Measurements from ENCODE around the gene CEP43.

CEP43 gene

DNA sequence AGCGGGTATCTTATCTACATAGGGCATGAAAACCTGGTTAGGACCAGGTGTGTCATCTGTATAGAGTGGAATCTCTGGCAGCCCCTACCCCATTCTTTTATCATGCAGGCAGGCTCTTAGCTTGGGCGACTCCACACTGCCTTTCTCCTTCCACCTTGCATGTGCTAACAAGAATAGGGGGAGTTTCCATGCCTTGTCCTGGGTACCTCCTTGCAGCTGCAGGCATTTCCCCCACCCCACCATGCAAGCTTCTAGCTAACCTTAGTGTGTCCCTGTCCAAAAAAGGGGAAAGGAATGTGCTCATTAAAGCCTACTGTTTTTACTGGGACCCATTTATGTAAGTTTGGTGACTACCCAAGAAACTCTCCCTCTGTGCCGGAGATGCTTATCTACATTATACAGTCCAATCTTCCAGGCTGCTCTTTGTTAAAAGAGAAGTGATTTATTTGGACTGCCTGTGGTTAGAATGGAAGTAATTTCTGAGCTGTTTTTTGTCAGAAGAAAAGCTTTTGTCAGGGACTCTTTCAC lies 10.5 kb upstream of the CEP43 start:
- peaks cover 12% of the 10 kb centered on the region for H3K4me1 Mint-ChIP-seq
- no peaks in the 10 kb centered on the region for H3K9me3 Mint-ChIP-seq
- no peak overlapping the region for H3K4me3 Mint-ChIP-seq
- no peak overlapping the region for H3K27ac Mint-ChIP-seq
- ATAC-seq, result no peak
- no peaks in the 10 kb centered on the region for H3K27me3 Mint-ChIP-seq
- DNase-seq, result no peak

DNA sequence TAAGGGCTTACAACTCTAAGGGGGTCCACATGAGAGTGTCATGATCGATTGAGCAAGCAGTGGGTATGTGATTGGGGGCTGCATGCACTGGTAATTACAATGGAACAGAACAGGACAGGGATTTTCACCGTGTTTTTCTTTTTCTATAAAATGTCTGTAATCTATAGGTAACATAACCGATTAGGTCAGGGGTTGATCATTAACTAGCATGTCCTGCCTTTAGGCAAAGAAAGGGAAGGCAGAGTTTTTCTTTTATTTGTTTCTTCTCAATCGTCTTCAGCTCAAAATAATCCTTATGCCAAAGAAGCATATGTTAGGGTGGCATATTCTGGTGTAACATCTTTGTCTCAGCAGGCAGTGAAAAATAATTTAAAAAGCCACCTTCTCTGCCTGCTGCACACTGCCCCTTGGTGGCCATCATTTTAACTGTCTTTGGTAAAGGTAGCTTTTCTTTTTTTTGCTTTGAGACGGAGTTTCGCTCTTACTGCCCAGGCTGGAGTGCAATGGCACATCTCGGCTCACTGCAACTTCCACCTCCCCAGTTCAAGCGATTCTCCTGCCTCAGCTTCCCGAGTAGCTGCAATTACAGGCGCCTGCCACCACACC lies 9.7 kb upstream of the CEP43 start:
- no peak overlapping the region for H3K27ac Mint-ChIP-seq
- H3K9me3 Mint-ChIP-seq, result no peaks in the 10 kb centered on the region
- no peaks in the 10 kb centered on the region for H3K27me3 Mint-ChIP-seq
- no peak overlapping the region for H3K4me3 Mint-ChIP-seq
- peaks cover 12% of the 10 kb centered on the region for H3K4me1 Mint-ChIP-seq
- DNase-seq (peak; percentile 9 to 15), ATAC-seq (peak; percentile 61)

DNA sequence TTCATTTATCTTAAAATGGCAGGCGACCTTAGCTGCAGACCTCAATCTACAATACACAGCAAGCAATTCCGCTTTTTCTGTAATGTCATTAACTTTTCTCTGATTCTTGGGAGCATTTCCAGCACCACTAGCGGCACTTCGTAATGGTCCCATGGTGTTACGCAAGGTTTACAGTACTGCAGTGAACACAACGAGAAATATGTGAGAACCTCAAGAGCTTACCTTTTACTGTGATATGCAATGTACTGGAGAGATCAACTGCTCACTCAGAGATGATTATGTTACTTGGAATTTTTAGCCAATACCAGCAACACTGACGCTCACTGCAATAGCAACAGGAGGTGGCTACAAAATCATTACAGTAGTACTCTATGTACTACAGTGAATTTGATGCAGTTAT lies 2.8 kb upstream of the CEP43 start:
- Mint-ChIP-seq H3K9me3 (no peaks in the 10 kb centered on the region), H3K4me1 (peaks cover 29% of the 10 kb centered on the region)
- DNase-seq, result no peak

DNA sequence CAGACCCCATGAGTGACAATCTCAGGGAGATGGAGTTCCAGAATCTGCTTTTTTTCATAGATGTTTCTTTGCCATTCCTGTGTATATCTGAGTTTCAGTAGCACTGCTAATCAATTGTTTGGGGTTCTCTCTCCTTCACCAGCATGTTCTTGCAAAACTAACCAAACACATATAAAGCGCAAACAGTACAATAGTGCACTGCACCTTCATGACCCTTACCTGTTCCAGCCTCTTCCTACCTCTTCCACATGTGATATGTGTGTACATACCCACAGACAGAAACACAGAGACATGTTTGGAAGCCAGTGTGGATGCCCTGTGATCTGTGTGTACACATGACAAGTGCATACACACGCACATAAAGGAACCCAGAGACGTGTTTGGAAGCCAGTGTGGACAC lies 1.8 kb upstream of the CEP43 start:
- Mint-ChIP-seq H3K9me3 (no peaks in the 10 kb centered on the region), H3K27me3 (no peaks in the 10 kb centered on the region), H3K4me3 (peak overlapping the region; percentile 69 to 90), H3K4me1 (peaks cover 36% of the 10 kb centered on the region), H3K27ac (no peak overlapping the region)
- ATAC-seq (no peak), DNase-seq (no peak)

More for the DNA sequence above, 2.8 kb upstream of the CEP43 start:
- H3K27ac Mint-ChIP-seq, result no peak overlapping the region
- ATAC-seq, result no peak
- H3K27me3 Mint-ChIP-seq, result no peaks in the 10 kb centered on the region
- no peak overlapping the region for H3K4me3 Mint-ChIP-seq

DNA sequence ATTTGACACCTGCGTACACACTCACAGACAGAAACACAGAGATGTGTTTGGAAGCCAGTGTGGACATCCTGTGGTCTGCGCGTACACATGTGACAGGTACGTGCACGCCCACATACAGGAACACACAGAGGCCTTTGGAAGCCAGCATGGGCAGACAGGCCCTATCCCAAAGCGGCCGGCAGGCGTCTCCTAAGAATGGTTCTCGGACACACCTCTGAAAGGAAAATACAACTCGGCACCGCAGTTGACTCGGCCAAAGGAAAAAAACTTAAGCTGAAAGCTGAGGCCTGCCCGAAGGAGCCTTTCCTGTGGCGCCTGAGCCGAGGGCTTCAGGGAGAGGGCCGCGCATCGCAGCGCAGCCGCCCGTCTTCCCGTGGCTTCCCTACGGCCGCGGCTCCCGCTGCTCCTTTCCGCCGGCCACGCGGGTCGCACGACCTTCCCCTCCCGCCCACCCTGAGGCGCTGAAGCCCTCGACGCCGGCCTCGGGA lies 1.4 kb upstream of the CEP43 start:
- Mint-ChIP-seq H3K4me1 (peaks cover 36% of the 10 kb centered on the region), H3K9me3 (no peaks in the 10 kb centered on the region), H3K27me3 (no peaks in the 10 kb centered on the region), H3K4me3 (peak overlapping the region; percentile 82 to 90), H3K27ac (peak overlapping the region; percentile 34 to 50)
- DNase-seq (peak; percentile 27 to 59), ATAC-seq (peak; percentile 34)

DNA sequence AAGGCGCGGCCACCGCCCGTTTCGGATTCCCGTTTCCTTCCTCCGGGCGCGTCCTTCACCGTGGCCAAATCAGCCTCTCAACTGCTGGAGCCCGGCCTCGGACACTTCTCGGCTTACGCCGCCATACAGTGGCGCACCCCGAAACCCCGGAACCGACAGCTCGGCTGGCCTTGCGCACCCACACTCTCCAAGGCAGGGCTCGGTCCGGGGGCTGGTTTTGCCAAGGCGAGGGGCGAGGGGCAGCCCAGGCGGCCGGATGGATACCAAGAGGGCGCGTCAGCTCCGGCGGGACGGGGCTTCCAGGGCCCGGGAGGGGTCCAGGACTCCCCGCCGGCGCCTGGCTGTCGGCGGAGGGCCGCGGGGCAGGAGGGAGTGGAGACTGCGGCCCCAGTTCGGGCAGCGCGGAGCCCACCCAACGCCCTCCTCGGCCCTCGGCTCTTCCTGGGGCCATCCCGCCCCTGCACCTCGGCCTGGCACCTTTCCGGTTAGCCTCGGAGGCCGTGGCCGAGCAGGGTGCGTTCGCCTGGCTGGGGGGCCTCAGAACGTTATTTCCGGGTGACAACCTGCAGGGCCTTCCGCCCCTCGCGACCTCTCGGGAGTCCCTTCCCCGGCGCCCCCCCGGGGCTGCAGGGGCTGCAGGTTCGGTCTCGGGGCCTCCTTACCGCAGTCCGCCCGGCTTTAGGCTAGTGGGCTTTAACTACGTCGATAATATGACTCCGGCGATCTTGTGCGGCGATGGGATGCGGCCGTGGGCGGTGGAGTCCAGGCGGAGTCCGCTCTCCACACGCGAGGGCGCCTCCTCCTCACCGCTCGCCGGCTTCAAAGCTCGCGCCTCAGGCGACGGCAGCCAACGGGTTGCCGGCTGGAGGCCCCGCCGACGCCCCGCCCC lies 697 bp upstream of the CEP43 start:
- no peaks in the 10 kb centered on the region for H3K9me3 Mint-ChIP-seq

DNA sequence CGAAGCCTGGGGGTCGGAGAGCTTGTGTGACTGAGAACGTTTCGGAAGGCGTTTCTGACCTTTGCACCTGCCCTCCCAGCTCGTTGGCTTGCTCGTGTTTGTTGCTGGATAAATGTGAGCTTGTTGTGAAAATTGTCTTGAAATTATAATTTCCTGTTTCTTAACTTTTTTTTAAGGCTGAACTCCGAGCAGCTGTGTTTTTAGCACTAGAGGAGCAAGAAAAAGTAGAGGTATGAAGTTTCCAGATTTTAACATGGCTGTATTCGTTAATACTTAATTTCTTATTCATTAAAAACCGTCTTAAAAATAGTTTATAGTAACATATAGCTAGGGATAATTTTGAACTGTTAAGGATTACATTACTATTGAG lies 672 bp downstream of the CEP43 start:
- Mint-ChIP-seq H3K4me1 (peaks cover 30% of the 10 kb centered on the region), H3K4me3 (peak overlapping the region; percentile 87 to 90), H3K27ac (peak overlapping the region; percentile 13 to 54), H3K9me3 (no peaks in the 10 kb centered on the region), H3K27me3 (no peaks in the 10 kb centered on the region)
- DNase-seq (no peak), ATAC-seq (no peak)

More for the DNA sequence above, 697 bp upstream of the CEP43 start:
- DNase-seq (peak in 1 of 2 donors; percentile 30), ATAC-seq (peak; percentile 39)
- Mint-ChIP-seq H3K4me1 (peaks cover 32% of the 10 kb centered on the region), H3K27ac (peak overlapping the region; percentile 92 to 93), H3K4me3 (peak overlapping the region; percentile 88 to 90), H3K27me3 (no peaks in the 10 kb centered on the region)

DNA sequence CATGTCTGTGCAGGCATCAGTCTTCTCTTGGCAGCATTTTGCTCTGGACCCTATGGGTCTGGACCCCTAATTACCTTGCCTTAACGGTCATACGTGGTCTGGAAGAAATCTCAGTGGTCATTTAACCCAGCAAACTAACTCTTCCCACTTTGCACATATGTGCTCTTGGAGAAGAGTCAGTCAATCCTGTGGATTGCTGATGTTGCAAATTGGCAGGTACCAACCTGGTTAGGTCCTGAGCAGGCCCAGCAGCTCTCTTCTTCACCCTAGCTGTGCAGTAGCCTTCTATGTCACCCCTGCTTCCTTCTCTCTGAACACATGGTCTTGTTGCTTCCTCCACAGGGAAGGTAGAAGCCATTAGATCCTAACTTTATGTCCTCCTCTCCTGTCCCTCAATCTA lies 1.6 kb downstream of the CEP43 start:
- H3K4me3 Mint-ChIP-seq, result peak overlapping the region; percentile 48 to 87
- H3K9me3 Mint-ChIP-seq, result no peaks in the 10 kb centered on the region
- H3K27ac Mint-ChIP-seq, result no peak overlapping the region
- ATAC-seq, result no peak
- H3K27me3 Mint-ChIP-seq, result no peaks in the 10 kb centered on the region
- no peak for DNase-seq
- peaks cover 30% of the 10 kb centered on the region for H3K4me1 Mint-ChIP-seq

DNA sequence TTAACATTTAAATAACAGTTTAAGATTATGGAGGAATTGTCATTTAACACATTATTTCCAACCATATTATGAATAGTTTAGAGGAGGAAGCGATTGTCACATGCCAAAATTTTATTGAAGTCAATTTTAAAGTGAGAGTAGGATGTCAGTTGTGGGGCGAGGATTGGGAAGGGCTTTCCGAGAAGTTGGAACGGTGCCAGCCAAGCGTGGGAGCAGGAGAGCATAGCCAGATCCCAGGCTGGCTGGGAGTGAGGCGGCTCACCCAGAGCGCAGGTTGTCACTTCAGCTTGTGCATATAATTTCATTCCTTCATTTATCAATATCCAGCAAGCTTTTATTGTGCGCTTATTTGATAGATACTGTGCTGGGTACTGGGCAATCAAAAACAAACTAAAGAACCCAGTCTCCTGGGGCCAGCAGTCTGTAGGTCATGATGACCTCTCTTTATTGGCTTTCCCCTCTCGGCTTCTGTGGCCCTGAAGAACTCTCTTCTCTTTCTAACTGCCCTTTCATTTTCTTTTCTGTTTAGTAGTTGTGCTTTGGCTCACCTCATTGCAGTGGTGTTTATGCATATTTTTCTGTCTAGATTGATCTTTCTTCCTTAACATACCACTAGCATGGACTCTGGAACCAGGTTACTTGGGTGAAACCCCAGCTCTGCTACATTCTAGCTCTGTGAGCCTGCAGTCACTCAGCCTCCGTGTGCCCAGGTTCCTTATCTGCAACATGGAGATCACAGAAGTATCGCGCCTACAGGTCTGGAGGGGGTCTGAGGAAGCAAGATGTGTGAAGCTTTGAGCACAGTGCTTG lies 6.4 kb downstream of the CEP43 start:
- Mint-ChIP-seq H3K4me3 (no peak overlapping the region), H3K9me3 (no peaks in the 10 kb centered on the region), H3K27me3 (no peaks in the 10 kb centered on the region), H3K27ac (peak overlapping the region in 1 of 2 donors; percentile 69), H3K4me1 (peaks cover 15% of the 10 kb centered on the region)
- ATAC-seq (no peak), DNase-seq (no peak)

DNA sequence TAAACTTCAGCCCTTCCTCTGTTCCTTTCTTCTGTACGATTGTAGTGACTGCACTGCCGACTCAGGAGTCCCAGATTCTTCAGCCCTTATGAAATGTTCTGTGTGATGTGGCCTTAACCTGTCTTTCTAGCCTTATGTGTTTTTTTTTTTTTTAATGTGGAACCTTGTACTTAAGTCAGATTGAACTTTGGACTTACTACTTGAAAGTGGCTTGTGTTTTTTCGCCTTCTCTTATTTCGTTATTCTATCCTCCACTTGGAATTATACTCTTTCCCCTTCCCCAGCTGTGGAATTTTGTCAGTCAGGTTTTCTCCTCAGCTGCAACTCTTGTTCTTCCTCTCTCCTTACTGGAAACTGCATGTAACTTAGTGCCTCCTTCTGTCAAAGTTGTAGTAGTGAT lies 8.8 kb downstream of the CEP43 start:
- no peaks in the 10 kb centered on the region for H3K9me3 Mint-ChIP-seq
- no peaks in the 10 kb centered on the region for H3K4me1 Mint-ChIP-seq
- ATAC-seq (no peak), DNase-seq (no peak)
- no peaks in the 10 kb centered on the region for H3K27me3 Mint-ChIP-seq
- no peak overlapping the region for H3K4me3 Mint-ChIP-seq
- H3K27ac Mint-ChIP-seq, result peak overlapping the region in 1 of 2 donors; percentile 24

DNA sequence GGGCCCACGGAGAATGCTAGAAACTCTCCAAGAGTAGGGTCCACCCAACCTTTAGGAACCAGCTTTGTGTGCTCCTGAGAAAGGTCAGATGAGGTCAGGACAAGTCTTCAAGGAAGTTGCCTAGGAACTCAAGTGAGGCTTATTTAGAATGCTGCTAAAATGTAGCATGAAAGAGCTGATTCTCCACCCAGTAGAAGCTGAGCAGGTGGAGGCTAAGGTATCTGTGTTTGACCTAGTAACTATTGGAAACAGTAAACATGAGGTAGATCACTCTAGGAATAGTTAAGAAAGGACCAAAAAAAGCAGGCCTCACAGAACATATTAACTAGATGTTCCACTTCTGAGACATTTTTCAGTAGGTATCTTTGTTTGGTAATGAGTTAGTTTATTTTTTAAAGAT lies 13.9 kb downstream of the CEP43 start:
- H3K9me3 Mint-ChIP-seq, result no peaks in the 10 kb centered on the region
- DNase-seq (no peak), ATAC-seq (no peak)
- H3K4me3 Mint-ChIP-seq, result no peak overlapping the region
- no peaks in the 10 kb centered on the region for H3K27me3 Mint-ChIP-seq
- no peaks in the 10 kb centered on the region for H3K4me1 Mint-ChIP-seq
- H3K27ac Mint-ChIP-seq, result no peak overlapping the region

DNA sequence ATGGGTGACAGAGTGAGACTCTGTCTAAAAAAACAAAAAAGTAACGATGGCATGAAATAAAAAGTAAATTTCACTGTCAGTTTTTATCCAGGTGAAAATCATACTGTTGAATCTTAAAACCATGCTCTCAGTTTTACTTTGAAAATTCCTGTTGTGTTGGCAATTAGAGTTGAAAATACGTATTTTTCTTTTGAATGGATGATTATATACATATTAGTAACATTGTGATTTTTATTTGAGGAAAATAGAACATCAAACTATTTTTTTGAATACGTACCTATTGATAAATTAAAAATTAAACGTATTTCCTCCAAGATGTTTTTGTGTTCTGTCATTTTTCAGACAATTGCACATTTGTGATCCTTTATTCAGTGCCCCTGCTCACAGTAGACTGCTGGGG lies 14.7 kb downstream of the CEP43 start:
- no peak for ATAC-seq
- no peak for DNase-seq
- Mint-ChIP-seq H3K27me3 (no peaks in the 10 kb centered on the region), H3K27ac (no peak overlapping the region), H3K9me3 (no peaks in the 10 kb centered on the region), H3K4me3 (no peak overlapping the region), H3K4me1 (no peaks in the 10 kb centered on the region)

DNA sequence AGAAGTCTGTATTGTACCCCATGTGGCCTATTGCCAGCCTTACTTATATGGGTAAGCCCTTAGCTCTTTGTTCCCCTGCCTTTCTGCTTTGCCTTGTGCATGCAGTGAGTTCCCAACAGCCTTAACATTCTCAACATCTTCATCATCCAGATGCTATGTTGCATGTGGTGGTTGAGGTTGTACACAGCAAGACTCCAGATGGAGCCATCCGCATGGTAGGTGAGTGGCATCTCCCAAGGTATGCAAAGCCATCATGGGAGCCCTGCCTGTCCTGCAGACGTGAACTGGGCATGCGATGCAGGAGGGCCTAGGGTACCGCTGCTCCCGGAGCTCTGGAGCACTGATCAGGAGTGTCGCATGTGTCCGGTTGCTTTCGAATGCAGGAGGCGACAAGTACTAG lies 16.1 kb downstream of the CEP43 start:
- no peak for DNase-seq
- Mint-ChIP-seq H3K4me3 (no peak overlapping the region), H3K27me3 (no peaks in the 10 kb centered on the region), H3K4me1 (no peaks in the 10 kb centered on the region), H3K9me3 (no peaks in the 10 kb centered on the region), H3K27ac (no peak overlapping the region)
- ATAC-seq, result no peak

DNA sequence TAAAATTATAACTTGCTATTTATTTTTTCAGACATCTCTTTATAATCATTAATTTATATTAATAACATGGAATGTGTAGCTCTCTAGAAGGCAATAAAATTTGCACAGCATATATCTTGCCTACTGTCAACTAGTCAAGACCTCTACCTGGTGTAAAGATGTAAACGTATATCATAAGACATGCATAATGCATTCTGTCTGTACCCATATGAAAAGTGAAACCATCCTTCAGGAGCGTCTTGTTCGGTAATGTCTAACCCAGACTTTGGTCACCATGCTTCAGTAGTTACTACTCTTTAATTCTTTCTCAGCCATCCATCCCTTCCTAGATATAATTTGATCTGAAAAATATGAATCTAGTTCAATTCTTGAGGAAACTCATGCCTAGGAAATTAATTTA lies 21.0 kb downstream of the CEP43 start:
- no peak overlapping the region for H3K4me3 Mint-ChIP-seq
- DNase-seq (no peak), ATAC-seq (no peak)
- no peaks in the 10 kb centered on the region for H3K9me3 Mint-ChIP-seq
- no peaks in the 10 kb centered on the region for H3K27me3 Mint-ChIP-seq
- no peak overlapping the region for H3K27ac Mint-ChIP-seq
- H3K4me1 Mint-ChIP-seq, result no peaks in the 10 kb centered on the region

DNA sequence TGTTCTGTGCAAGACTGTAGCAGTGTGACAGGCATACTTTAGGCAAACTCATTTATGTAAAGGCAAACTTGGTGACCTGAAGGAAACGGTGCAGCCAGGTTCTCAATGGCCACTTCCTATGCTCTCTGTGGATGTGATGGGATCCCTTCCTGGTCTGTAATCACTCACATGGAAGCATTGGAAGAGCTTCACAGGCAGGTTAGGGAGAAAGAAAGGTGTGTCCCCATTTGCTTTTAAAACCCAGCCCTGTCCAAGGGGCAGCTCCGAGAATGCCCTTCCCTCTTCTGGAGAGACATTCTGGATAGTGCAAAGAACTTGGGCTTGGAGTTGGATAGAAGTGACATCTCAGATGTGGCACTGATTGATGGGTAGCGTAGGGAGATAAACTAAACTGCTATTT lies 28.1 kb downstream of the CEP43 start:
- Mint-ChIP-seq H3K27me3 (no peaks in the 10 kb centered on the region), H3K4me3 (no peak overlapping the region), H3K4me1 (peaks cover 9% of the 10 kb centered on the region), H3K9me3 (no peaks in the 10 kb centered on the region), H3K27ac (no peak overlapping the region)
- DNase-seq (no peak), ATAC-seq (no peak)
